GM18861 (cell line): ENCODE results near the gene RAI1.
A peak's percentile ranks its signal among the peaks of the same experiment; 100 is the strongest.

Experiments
- ATAC-seq: cut with Tn5 transposase; IDR thresholded peaks from one replicate; pipeline ENCODE4 v1.9.1; 2021; ENCODE audit not compliant: unreplicated experiment

The RAI1 gene

DNA sequence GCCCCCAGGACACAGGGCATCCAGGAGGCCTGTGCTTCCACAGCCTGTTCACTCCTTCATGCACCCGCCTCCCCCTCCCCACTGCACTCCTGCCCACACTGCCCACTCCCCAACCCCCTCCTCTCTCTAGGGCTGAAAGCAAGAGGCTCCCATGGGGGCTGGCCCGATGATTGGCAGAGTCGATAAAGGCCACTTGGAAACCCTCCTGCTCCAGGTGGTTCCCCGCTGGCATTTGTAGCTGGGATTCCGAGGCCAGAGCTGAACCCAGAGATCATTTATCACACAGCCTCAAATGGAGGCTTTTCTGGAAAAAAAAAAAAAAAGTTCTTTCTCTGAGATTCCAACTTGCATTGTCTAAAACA lies 81.5 kb downstream of the RAI1 start:
- no peak for ATAC-seq

GRCh38 chr17:17763136-17763535 lies 81.9 kb downstream of the RAI1 start:
- no peak for ATAC-seq

GRCh38 chr17:17763734-17764133 lies 82.5 kb downstream of the RAI1 start:
- ATAC-seq, result no peak

DNA sequence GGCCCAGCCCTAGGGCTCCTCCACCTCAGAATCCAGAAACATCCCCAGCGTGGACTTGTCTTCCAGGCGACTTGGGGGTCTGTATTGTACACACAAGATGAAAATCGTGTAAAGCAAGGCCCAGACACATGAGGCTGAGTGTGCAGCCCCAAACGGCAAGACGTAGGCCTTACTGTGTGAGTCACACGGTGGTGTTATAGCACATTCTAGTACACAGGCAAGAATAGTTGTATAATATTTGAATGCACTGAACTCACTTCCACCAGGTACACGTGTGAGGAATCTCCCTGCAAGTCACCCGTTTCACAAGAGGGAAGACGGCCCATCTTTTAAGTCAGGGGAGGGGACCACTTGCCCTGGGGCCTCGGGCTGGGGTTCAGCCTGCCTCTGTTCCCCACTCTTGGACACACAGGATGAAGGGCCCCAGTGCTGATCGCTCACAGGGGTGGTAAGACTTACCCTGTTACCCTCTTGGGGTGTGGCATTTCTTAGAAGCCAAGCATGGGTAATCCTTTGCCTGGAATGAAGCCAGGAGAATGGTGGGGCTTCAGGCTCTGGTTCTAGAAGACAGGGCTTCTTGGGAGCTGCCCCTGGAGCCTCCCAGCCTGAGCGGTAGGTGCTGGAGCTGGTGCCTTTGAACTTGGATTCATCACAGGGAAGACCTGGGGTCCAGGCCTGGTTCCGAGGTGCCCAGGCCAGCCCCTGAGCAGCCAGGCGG lies 84.3 kb downstream of the RAI1 start:
- ATAC-seq, result no peak

DNA sequence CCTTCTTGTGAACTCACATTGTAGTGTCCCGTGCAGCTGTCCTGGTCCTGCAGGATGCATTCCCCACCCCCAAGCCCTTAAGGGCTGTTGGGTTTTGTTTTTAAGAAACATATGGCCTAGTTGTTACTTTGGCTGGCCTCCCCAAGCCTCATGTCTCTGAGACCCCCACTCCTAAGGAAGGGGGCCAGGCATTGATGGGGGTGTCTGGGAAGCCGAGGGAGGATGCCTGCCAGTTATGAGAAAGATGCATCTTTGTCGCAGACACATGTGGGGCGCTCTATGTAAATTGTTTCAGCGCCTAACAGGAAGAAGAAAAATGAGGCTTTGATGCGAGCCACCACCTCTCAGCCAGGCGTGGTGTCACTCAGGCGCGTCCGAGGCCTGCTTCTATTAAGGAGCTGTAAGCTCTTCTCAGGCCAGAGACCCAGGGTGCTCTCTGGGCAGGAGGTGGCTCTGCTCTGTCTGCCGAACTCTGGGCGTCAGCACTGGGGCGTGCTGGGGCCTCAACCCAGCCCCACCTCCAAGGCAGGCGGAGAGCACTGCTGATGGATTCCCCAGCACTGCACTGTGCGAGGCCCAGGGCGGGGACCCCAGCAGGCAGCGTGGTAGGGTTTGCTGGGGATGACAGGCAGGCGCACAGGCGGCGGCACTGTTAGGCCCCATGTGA lies 85.0 kb downstream of the RAI1 start:
- peak; percentile 73 for ATAC-seq

GRCh38 chr17:17766744-17767120 lies 85.5 kb downstream of the RAI1 start:
- no peak for ATAC-seq

DNA sequence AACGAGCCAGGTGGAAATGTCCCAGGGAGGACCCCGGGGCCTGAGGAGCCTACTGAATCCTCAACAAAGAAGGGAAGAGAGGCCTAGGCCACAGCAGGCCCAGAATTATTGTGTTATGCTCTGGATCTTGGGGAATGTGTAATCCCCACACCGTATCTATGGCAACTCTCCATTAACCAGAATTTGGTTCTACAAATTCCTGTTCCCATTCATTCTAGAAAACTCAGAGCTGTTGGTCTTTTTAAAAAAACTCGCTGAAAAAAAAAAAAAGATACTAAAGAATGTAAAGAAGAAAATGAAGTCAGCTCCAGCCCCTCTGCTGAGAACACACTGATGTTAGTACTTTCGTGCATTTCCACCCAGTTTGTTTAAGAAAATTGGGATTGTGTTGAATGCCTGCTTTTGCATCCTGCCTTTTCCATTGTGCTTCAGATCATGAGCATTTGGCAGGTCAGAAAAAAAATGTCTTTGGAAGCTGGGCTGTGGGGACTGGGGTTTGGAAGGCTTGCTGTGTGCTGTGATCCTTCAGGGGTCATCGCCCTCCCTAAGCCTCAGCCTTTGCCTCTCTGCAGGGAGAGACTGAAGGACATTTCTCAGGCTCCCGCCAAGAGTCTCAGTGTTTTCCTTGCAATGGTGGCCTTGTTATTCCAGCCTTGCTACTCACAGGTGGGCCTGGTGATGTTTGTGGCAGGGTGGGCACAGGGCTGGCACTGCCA lies 86.1 kb downstream of the RAI1 start:
- no peak for ATAC-seq

GRCh38 chr17:17767887-17768418 lies 86.7 kb downstream of the RAI1 start:
- no peak for ATAC-seq

DNA sequence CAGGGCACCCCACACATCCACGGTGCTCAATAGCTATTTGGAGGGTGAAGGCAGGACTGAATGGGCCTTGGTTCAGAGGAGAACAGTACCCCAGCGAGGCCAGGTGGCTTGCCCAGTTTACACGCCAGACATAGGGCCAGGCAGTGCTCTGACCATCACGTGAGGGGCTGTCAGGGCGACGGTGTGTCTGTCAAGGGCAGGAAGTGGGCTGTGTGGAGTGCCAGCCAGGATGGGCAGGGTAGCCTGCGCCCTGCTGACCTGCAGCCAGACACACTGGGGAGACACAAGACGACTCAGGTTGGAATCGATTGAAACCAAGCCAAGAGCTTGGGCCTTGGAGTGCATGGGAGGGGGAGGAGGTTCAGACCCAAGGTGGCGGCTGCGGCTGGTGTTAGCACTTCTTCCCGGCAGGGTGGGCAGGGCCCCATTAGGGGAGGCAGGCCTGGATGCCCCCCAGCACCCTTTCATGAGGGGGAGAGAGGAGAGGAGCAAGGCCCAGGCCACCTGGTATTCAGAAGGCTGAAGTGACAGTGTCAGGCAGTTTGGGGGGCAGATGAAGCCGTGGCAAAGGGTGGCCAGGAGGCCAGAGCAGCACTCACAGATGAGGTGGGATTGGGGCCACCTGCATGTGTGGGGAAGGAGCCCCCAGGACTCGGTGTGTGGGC lies 87.3 kb downstream of the RAI1 start:
- ATAC-seq, result no peak

DNA sequence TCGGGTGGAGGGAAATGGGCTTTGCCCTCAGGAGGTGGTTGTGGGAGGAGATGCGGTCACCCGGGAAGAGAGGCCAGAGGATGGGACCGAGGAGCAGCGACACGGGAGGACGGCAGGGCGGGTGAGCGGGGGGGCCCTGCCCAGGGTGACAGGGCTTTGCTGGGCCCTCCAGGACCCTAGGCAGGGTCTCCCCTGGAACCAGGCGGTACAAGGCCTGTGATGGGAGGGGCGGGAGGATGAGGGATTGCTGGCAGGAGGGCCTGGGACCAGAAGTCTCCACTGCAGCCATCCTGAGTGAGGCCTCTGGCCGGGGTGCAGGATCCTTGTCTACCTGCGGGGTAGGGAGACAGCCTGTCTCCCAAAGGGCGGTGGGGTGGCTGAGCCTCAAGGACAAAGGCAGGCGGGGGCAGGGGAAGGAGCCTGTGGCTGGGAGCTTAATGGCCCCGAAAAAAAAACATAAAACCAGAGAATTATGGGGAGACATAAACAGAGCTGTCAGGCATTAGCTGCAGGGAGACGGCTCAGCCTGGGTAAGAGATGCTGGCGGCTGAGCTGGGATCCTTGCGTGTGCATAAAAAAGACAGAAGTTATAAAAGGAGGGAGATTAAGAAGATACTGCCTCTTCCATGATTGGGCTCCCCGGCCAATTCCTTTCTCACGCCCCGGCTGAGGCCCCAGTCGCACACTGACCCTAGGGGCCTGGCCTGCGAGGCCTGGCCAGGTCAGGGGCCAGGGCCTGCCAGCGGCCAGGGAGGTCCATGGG lies 88.8 kb downstream of the RAI1 start:
- ATAC-seq, result no peak

GRCh38 chr17:17770632-17771044 lies 89.4 kb downstream of the RAI1 start:
- ATAC-seq, result no peak

DNA sequence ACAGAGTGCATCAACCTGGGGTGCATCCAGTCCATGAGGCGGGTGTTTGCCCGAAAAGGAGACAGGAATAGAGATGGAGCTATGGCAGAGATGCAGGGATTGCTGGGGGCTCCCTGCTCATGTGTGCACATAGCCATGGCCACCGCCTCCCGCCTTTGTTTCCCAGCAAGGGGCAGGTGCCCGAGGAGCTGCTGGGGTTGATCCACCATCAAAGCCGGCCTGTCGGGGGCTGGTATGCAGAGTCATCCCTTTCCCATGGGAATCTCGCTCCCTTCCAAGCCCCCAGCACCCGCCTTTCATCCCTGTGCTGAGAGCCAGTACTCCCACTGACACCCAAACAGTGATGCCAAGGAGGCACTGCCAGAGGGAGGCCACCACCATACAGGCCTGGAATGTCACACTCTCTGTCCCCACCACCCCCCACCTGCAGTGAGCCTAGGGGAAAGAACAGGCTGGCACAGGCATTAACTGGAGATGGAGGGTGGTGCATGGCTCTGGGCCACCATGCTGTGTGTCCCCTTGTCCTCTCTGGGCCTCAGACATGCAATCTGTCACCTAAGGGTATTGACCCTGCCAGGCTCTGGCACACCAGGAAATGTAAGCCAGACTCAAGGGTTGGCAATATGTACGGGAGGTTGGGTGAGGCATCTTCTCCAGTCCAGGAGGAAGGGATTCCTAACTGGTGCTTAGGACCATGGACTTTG lies 90.4 kb downstream of the RAI1 start:
- no peak for ATAC-seq

DNA sequence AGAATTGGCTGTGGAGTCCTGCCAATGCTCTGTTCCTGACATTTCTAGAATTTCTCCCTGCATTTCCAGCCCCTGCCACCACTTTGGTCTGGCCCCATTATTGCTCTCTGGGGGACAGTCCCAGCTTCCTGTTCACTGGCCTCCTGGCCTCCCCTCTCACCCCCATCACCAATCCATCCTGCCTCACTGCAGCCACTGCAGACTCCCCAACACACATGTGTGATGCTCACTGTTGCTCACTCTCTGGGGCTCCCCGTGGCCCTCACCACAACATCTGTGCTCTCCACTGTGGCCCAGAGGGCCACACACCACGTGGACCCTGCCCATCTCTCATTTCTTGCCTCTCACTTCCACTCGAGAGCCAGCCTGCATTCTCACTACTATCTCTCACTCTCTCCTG lies 91.0 kb downstream of the RAI1 start:
- no peak for ATAC-seq

DNA sequence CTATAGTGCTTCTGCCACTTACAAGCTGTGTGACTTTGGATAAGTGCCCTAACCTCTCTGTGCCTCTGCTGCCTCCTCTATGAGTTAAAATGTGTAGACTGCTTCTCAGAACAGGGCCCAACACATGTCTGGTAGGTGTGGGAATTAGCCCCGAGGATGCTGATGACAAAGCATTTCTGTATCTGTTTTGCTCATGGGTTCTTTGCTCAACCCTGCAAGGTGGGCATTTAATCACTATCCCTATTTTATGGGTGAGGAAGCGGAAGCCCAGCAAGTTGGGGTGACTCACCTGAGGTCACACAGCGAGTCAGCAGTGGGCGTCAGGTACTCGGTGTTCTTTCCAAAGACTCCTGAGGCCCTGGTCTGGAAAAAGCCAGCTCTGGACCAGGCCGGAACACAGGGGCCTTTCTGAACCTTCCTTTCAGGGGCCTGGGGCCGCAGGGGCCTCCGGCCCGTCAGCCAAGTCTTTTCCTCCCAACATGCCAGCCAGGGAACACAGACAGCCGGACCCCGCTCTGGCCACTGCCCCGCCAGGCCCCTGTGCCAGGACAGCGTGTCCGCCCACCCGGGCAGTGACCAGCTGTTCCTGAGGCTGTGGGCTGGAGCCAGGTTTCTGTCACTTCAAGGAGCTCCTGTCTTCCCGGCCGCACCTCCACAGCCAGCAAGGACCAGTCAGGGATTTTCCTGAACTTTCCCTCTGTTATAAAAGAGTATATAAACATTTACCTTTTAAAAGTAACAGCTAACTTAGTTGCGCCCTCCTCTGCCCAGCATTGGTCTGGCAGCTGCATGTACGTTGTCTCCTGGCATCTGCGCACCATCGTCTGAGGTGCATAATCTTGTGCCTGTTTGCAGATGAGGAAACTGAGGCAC lies 93.0 kb downstream of the RAI1 start:
- no peak for ATAC-seq

GRCh38 chr17:17776889-17777288 lies 95.6 kb downstream of the RAI1 start:
- no peak for ATAC-seq

- ATAC-seq, result no peak
Observed at GRCh38 chr17:17778308-17779014, 97.2 kb downstream of the RAI1 start.

GRCh38 chr17:17779015-17779611 lies 97.9 kb downstream of the RAI1 start:
- no peak for ATAC-seq

DNA sequence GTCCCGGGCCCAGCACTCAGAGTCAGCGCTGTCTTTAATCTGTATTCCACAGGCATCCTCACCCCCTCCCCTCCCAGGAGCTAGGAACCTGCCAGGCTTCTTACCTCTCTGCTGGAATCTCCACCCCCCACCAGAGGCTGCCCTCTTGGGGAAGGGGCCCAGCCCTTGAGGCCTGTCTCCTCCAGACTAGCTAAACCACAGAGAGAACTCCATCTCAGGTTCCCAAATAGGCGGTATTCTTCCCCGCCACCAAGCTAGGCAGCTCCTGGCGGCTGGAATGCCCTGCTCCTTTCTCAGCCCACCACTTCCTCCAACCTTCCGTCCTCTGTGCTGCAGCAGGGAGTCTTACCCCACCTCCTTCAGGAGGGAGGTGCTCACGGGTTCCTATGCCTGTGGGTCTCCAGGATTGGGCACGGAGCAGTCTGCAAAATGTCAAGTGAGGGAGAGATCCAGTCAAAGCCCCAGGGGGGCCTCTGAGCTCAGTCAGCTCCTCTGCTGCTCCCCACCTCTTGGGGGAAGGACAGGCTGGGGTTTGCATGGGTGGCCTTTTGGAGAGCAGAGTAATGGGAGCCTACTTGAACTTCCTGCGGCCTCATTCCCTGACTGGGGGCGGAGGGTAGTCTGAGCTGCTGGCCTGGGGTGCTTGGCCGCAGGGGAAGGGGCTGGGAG lies 99.8 kb downstream of the RAI1 start:
- no peak for ATAC-seq
